Measurements from ENCODE around the gene FOXG1. TPM values are rescaled to one million over a fixed set of nuclear protein-coding genes. Genes with fewer than 3 reads are reported as not detected.

Gene FOXG1
- total and polyA plus RNA-seq, 2 of the 4 experiments (the other 2 are of a cell fraction): not detected

DNA sequence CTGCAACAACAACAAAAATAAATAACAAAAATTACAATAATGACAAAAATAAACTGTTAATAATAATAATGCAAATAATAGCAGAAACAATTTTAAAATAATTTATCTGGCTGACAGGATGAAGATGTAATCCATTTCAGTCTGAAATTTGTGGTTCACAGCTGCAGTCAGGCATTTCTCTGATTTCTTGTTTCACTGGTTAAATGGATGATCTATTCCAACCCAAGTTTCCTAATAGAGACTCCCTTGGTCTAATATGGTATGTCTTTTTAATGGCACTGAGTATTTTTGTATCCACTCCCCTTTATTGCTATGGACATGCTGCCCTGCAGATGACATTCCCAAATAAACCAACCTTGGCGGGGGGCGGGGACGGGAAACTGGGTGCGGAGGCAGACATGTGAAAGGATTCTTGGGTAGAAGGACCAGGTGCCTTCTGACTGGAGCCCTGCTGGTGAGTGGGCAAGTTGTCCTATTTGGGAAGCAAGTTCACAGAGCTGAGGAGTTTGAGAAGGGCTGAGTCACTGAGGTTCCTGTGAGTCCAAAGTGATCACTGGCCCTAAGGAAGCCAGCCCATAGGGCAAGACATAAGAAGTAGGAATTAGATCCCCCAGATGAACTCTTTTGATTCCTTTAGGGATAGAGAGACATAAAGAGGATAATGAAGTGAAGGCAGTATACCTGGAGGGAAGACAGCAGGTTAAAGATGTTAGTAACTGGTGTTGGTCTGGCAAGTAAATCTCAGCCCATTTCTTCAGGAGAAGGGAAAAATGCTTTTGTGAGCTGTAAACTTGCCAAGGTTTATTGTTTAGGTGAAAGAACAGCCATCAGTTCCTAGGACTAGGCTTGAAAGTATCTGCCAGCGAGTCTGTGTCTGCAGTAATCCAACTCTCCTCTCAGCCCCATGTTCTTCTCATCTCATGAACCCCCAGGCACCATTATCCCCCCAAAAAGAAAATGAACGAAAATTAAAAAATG, 14.5 kb downstream of the FOXG1 start (continued):
- no peak for TF ChIP-seq MAZ (IDR thresholded peaks at IDR 0.05; ENCODE audit: borderline replicate concordance, low read depth, low read length)

- H3K27me3 ChIP-seq (ENCODE audit: control insufficient read depth, insufficient read depth, low read length): peaks cover 30% of the 10 kb centered on the region
- no peak for DNase-seq
- no peak overlapping the region for H3K23ac ChIP-seq (ENCODE audit: low read depth, low read length)
- no peak overlapping the region for H2BK120ac ChIP-seq (ENCODE audit: low read depth, low read length)
- intact Hi-C loops (cut with micrococcal nuclease) (no loop called here), in situ Hi-C loops (cut with MboI; ENCODE audit: low sequenced_read_pairs) (no loop called here), dilution Hi-C loops (cut with HindIII; ENCODE audit: low sequenced_read_pairs, unreplicated experiment) (no loop called here)
- H2AK5ac ChIP-seq (ENCODE audit: low read depth, low read length): no peak overlapping the region
- no peaks in the 10 kb centered on the region for H3K79me1 ChIP-seq (ENCODE audit: low read depth in 1 of 2, low read length in 2 of 2)
- 0 out of 2 replicates have a peak, but pooled peaks cover 2% of the 10 kb centered on the region for H3K9me3 ChIP-seq (ENCODE audit: control insufficient read depth, insufficient read depth, low read length)
- ChIA-PET POLR2A (ENCODE audit: unreplicated experiment) (interaction anchor here (0.5 kb wide), 1 partner anchor 118 kb away, joined by 3 read pairs; no protein-coding TSS in a partner anchor), CTCF (no interaction called here)
- TF ChIP-seq ELK1 (IDR thresholded peaks at IDR 0.05; ENCODE audit: borderline replicate concordance, low read depth, low read length): no peak
- TF ChIP-seq MXI1 (IDR thresholded peaks at IDR 0.05; ENCODE audit: borderline replicate concordance, low read depth, low read length): no peak
- no peak for TF ChIP-seq BHLHE40 (IDR thresholded peaks at IDR 0.05; ENCODE audit: low read depth, low read length)
- TF ChIP-seq RCOR1 (IDR thresholded peaks at IDR 0.05; ENCODE audit: insufficient replicate concordance, low read length): no peak
- no peak for TF ChIP-seq NFE2L2 (IDR thresholded peaks at IDR 0.05; ENCODE audit: low read depth, low read length)
- no peak for TF ChIP-seq RFX5 (IDR thresholded peaks at IDR 0.05; ENCODE audit: low read depth, low read length)
- TF ChIP-seq POLR2A (IDR thresholded peaks at IDR 0.05; ENCODE audit: low read depth, low read length): no peak
- H4K20me1 ChIP-seq (ENCODE audit: insufficient read depth, low read length): no peaks in the 10 kb centered on the region
- no peak overlapping the region for H3K9ac ChIP-seq (ENCODE audit: low read depth, low read length)
- H2BK15ac ChIP-seq (ENCODE audit: low read depth, low read length): no peak overlapping the region
- H3K56ac ChIP-seq (ENCODE audit: extremely low read depth, insufficient read depth, low read length): no peak overlapping the region
- H3K4me1 ChIP-seq (ENCODE audit: control insufficient read depth, insufficient read depth, low read length): no peaks in the 10 kb centered on the region
- no peak overlapping the region for H3K18ac ChIP-seq (ENCODE audit: low read depth, low read length)
- H3K27ac ChIP-seq (ENCODE audit: insufficient read depth, low read length): no peak overlapping the region
- H3K4me3 ChIP-seq (ENCODE audit: insufficient read depth, low read depth, low read length): no peak overlapping the region
- H3K14ac ChIP-seq (replicated peaks; ENCODE audit: low read depth, low read length): no peak overlapping the region
- no peak overlapping the region for H3K4me2 ChIP-seq (ENCODE audit: low read depth, low read length)
- H2AFZ ChIP-seq (replicated peaks; ENCODE audit: low read length, poor library complexity): no peak overlapping the region
- no peak overlapping the region for H2AK9ac ChIP-seq (replicated peaks; ENCODE audit: low read depth, low read length, poor library complexity)
- H4K91ac ChIP-seq (ENCODE audit: insufficient read depth, low read depth, low read length): no peak overlapping the region
- no peak overlapping the region for H2BK20ac ChIP-seq (ENCODE audit: low read depth, low read length)
- no peaks in the 10 kb centered on the region for H3K36me3 ChIP-seq (ENCODE audit: control insufficient read depth, insufficient read depth, low read length)
- no CpG with 5 or more reads among the region's 2 CpGs for WGBS, 2 experiments (ENCODE audit: extremely low coverage in 2 of 2, insufficient read length in 1 of 2)
- H4K5ac ChIP-seq (ENCODE audit: low read depth, low read length): no peak overlapping the region
- no peak overlapping the region for H4K8ac ChIP-seq (ENCODE audit: low read depth in 2 of 2, low read length in 2 of 2)
- H3K4ac ChIP-seq (ENCODE audit: low read depth, low read length): no peak overlapping the region
- no TSS peak for BruUV-seq (replicated peaks)
- no peak for ATAC-seq (ENCODE audit: low read depth)
- H3K9me1 ChIP-seq (ENCODE audit: insufficient read depth, low read length): no peaks in the 10 kb centered on the region
- H2BK5ac ChIP-seq (ENCODE audit: low read depth, low read length, poor library complexity, severe bottlenecking): no peak overlapping the region
Observed at GRCh38 chr14:28782301-28782700, 15.7 kb downstream of the FOXG1 start.
